Measurements from ENCODE around the gene ENO1.

GRCh38 chr1:8841395-8841794 is 37.1 kb downstream of the ENO1 start:
- TF ChIP-seq RAD21 (IDR thresholded peaks at IDR 0.05; ENCODE audit: low read depth) (no peak), POLR2AphosphoS5 (IDR thresholded peaks at IDR 0.05; ENCODE audit: low read depth, low read length) (no peak), POLR2A (IDR thresholded peaks at IDR 0.05; ENCODE audit: borderline replicate concordance, extremely low read depth, insufficient read depth, insufficient read length) (no peak), ZBTB33 (IDR thresholded peaks at IDR 0.05; ENCODE audit: extremely low read depth, insufficient replicate concordance, low read length) (no peak), ATF3 (IDR thresholded peaks at IDR 0.05) (no peak), CTCF (IDR thresholded peaks at IDR 0.05 in 2 of 3, conservative IDR thresholded peaks at IDR 0.05 in 1 of 3; ENCODE audit: borderline replicate concordance in 1 of 3, insufficient read depth in 1 of 3, low read depth in 2 of 3, low read length in 2 of 3) (no peak), EZH2 (IDR thresholded peaks at IDR 0.05) (no peak), REST (IDR thresholded peaks at IDR 0.05; ENCODE audit: low read depth) (no peak), JUND (IDR thresholded peaks at IDR 0.05) (no peak), TCF7L2 (IDR thresholded peaks at IDR 0.05; ENCODE audit: borderline replicate concordance, extremely low read depth, insufficient read depth, insufficient read length) (no peak)

Measured in HCT116 (cell line).